ENCODE results near the gene SLC22A5.

The SLC22A5 gene

DNA sequence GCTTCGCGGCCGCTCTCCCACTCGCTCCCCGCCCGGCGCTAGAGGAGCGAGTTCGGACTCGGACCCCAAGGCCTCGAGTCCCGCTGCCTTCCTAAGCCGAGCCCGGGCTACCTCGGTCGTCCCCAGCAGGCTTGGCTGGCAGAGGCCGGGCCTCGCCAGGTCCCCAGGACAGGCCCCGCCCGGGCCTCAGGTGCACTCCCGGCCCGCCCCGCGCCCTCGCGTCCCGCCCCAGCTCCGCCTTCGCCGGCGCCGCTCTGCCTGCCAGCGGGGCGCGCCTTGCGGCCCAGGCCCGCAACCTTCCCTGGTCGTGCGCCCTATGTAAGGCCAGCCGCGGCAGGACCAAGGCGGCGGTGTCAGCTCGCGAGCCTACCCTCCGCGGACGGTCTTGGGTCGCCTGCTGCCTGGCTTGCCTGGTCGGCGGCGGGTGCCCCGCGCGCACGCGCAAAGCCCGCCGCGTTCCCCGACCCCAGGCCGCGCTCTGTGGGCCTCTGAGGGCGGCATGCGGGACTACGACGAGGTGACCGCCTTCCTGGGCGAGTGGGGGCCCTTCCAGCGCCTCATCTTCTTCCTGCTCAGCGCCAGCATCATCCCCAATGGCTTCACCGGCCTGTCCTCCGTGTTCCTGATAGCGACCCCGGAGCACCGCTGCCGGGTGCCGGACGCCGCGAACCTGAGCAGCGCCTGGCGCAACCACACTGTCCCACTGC lies at the start of gene SLC22A5:
Gene SLC22A5, plus strand, starts transcription at position 237 of the 707 bp plus-strand sequence. Its CDS starts 263 bp downstream, at position 500.
- DNase-seq = peak in 1 of 2 experiments; percentile 87

DNA sequence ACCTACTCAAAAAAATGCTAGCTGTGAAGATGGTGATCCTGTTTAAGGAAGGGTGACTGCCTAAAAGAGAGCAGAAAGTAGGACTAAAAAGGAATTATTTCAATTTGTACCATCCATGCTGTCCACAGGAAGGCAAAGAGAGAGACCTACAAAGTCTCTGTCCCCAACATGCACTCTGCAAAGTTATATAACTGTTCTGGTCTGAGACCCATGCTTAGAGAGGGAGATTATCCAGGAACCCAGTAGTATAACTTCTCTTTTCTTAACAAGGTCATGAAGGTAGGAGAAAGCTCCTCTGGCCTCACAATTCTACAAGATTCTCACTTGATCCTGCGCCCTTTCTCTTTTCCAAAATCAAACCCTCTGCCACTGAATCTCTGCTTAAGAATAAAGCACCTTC lies 49.5 kb upstream of the SLC22A5 start:
- no peak for DNase-seq

DNA sequence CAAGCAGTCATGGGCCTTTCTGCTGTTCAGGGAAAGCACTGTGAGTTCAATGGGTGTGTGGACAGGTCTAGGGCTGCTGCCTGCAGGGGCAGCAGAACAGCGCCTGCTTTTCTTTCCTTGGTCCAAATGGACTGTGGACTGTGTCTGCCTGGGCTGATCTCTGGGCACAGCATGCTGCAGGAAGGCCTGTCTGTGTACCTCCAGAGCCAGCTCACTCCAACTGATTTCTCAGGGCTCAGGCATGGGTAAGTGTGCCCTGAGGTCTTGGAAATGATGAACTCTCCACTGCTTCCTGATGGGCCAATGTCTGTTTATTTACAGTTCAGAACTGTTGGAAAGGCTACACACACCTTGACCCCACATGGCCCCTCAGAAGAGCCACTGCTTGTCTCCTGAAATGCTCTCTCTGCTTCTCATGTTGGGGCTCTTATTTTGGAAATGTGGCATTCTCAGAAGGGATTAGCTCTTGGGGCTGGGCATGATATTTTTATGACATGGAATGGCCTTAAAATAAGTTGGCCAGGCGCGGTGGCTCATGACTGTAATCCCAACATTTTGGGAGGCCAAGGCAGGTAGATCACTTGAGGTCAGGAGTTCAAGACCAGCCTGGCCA lies 48.3 kb upstream of the SLC22A5 start:
- DNase-seq = no peak

DNA sequence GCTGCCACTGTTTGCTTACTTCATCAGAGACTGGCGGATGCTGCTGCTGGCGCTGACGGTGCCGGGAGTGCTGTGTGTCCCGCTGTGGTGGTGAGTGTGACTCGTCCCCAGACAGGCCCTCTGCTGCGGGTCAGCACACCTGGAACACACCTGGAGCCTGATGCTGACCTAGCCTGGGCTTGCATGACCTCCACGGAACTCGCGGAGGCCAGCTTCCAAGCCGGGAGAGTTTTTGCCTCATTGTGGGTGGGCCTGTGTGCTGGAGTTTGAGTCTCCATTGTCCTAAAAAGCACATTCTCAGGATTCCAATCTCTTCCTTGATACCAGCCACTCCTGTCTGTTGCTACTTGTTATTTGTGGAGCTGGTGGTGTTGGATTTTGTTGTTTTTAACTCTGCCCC lies 47.2 kb upstream of the SLC22A5 start:
- DNase-seq = no peak

DNA sequence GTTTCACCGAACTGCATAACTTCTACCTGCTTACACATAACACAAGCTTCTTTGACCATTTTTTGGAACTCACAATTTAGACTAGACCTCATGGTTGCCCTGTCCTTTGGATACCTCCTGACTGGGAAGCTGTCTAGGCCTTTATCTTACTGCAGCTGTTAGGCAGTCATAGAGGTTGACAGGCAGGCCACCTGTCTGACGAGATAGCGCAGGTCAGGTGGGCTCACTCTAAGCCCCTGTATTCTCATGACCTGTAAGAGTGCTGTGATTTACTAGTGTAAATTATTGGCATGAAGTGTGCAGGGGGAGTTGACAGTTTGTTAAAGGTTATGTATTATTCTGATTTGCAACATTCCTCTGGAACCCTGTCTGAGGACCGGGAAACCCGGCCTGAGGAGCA lies 46.3 kb upstream of the SLC22A5 start:
- no peak for DNase-seq

DNA sequence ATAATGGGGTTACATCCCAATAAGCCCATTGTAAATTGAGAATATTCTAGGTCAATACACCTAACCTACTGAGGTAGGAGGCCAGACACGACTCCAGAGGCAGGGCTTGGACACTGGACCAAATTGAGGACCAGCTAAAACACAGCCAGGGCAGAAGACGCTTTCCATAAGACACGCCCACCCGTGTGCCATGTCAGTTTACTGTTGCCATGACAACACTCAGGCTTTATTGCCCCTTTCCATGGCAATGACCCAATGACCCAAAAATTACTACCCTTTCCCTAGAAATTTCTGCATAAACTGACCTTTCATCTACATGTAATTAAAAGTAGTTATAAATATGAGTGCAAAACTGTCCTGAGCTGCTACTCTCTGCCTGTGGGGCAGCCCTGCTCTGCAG lies 43.8 kb upstream of the SLC22A5 start:
- DNase-seq = no peak

DNA sequence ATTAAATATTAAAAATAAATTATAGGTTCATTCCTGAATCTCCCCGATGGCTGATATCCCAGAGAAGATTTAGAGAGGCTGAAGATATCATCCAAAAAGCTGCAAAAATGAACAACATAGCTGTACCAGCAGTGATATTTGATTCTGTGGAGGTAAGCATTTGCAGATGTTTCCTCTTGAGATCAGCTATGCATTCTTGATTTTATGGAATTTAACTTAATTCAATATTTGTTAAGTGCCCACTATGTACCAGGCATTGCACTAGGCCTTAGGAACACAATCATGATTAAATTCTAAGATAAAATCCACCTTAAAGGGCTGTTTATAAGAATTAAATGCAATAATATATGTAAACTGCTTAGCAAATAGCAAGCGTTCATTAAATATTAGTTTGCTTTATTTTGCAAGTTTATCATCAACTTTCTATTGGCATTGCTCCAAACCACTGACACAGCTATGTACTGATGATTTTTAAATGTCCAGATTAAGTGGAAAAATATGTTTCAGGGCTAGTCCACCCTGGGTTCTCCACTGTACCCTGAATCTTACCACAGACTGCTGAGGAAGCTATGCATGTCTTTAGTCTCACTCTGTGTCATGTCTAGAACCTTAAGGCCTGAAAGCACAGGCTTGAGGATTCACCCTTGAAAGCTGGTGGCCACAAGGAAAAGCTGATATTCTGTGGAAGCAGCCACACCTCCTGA lies 42.1 kb upstream of the SLC22A5 start:
- DNase-seq = no peak

DNA sequence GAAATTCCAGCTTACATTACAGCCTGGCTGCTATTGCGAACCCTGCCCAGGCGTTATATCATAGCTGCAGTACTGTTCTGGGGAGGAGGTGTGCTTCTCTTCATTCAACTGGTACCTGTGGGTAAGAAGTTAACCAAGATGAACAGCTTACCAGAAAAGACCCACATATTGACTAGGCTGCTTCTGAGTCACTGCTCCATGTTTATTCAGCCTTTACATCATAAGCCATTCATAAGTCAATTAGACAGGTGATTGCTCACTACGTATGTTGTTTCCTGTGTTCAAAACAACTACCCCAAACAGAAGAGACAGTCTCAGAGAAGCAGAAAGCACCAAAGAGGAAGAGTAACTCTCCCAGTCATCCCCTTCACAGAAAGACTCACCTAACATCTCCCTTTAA lies 34.7 kb upstream of the SLC22A5 start:
- DNase-seq = no peak

DNA sequence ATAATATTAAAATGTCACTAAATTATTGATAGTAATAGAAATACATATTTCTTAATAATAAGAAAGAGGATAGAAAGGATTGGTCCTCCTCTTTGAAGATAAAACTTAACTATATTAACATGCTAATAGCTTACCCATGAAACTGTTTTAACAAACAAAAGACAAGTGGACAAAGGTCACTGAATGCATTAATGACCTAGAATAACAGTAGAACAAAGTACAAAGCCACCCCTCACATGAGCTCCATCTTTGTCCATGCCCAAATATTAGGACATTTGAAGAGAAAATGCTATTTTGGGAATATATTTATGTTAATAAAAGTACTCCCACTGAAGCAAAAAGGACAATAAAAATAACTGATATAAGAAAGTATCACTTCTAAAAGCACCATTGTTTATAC lies 34.1 kb upstream of the SLC22A5 start:
- DNase-seq = no peak

DNA sequence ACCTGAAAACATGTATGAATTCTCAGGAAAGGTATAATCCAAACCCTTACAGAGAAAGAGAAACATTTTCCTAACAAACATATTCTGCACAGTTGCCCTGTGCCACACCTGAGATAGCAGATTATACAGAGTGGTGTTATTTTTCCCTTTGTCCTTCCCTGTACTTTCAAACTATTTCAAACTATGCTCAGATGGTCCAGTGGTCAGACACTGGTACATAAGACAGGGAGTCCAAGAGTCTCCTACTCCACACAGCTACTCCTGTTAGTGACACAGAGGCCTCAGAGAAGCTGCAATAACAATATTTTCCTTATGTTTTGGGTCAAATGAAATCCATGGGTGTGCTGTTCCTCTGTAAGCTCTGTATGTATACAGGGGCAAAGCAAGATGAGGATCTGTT lies 30.0 kb upstream of the SLC22A5 start:
- no peak for DNase-seq

DNA sequence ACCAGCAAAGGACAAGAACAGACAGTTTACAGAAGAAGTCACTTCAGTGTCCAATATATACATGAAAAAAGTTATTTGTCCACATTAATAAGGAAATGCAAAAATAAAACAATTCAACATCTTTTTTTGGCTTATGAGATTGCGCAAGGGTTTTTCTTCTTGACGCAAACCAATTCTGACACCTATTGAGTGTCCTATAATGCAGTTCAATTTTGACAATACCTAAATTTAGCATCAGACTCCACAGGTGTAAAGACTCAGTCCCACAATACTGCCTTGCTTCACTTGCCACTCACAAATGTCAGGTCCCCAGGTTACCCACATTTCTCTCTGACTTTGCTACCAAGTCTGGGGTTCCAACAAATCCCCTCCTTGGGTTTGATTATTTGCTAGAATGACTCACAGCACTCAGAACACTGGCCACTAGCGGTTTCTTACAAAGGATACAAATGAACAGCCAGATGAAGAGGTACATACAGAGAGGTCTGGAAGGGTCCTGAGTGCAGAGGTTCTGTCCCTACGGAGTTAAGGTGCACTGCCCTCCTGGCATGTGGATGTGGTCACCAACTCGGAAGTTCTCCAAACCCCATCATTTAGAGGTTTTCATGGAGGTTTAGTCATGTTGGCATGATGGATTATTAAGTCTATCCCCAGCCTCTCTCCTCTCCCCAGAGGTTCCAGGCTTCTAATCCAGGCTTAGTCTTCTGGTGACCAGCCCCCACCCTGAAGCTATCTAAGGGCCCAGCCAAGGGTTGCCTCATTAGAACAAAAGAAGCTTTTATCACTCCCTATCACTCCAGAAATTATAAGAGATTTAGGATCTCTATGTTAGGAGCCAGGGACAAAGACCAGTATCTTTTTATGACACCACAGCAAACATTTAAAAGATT lies 27.0 kb upstream of the SLC22A5 start:
- no peak for DNase-seq

DNA sequence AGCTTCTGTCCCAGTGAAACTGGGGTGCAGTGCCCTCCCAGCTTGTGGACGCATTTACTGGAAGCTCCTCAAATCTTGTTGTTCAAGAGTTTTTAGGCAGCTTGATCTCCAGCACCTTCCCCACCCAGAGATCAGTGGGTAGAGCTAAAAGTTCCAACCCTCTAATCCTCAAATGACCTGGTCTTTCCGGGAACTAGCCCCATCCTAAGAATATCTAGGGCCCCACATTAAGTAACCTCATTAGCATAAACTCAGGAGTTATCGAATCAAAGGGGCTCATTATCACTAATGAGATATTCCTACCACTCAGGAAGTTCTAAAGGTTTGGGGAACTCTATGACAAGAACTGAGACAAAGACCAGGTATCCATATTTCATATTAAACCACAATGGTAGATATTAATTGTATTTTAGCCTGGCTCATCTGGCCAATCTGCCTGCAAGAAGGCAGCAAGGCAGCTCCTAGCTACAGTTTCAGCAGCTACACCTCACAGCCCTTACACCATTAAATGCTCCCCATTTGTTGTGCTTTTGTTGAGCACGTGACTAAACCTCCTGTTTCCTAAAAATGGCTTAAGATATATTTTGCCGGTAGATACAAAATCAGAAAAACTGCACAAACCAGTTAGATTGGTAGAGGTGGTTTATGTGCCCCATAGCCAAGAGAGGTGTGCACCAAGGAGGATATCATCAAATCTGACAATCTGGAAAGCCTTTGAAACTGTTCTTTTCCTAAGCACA lies 24.6 kb upstream of the SLC22A5 start:
- DNase-seq = no peak

DNA sequence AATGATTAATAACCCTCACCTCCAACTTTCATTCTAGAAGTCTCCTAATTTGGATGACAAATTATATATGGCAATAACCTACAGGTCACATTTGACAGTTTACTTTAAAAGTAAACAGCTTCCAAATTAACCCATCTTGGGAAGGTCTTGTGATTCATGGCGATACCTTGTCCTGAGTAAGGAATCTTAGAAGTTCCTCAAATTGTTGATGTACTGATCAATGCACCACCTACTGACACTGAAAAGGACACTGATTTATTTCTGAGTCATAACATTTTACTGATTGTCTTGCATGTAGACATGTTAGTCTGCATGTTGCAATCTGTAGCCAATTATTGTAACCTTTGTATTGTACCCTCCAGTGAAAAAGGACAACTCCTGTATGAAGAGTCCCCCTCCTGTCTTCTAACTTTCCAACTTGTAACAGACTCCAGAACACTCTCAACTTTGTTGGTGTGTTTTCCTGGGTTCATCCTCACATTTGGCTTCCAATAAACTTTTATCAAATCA lies 16.0 kb upstream of the SLC22A5 start:
- no peak for DNase-seq

DNA sequence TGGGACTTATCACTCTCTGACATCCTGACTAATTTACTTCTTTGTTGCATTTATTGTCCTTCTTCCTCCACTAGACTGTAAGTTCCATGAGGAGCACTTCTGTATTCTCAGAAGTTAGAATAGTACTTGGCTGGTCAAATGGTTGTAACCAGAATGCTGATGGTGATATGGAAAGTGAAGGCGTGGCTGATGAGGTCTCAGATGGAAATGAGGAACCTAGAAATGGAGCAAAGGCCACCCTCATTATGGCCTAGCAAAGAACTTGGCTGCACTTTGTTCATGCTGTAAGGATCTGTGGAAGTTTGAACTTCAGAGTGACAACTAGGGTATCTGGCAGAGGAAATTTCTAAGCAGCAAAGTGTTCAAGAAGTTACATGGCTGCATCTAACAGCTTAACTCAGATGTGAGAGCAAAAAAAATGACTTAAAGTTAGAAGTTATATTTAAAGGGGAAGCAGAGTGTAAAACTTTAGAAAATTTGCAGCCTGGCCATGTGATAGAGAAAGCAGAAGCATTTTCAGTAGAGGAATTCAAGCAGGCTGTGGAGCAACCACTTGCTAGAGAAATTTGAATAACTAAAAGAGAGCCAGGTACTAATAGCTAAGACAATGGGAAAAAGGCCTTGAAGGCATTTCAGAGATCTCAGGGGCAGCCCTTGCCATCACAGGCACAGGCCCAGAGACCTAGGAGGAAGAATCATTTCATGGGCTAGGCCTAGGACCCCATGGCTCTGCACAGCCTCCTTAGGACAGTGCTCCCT lies 14.9 kb upstream of the SLC22A5 start:
- no peak for DNase-seq

DNA sequence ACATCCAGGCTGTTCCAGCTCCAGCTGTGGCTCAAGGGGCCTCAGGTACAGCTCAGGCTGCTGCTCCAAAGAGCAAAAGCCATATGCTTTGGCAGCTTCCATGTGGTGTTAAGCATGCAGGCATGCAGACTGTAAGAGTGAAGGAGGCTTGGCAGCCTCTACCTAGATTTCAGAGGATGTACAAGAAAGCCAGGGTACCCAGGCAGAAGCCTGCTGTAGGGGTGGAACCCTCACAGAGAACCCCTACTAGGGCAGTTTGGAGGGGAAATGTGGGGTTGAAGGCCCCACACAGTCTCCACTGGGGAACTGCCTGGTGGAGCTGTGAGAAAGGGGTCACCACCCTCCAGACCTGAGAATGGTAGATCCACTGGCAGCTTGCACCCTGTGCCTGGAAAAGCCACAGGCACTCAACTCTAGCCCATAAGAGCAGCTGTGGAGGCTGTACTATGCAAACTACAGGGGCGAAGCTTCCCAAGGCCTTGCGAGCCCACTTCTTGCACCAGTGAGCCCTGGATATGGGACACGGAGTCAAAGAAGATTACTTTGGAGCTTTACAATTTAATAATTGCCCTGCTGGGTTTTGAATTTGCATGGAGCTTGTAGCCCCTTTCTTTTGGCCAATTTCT lies 14.3 kb upstream of the SLC22A5 start:
- no peak for DNase-seq

DNA sequence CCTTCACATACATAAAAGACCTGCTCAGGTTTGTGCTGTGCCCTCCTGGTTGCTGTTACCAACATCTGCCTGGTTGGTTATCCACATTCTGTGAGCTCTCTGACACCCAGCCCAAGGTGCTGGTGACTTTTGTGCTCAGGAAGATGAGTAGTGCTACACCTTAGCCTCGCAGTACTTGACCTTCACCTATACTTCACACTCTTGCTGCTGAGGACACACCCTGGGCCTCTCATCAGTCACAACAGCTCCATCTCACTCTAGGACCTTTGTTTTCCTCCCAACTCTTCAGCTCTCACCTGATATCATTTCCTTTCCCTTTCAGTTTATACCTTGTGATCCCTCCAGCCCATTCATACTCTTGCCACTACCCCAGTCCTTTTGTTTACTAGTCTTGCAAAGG lies 10.7 kb upstream of the SLC22A5 start:
- no peak for DNase-seq

DNA sequence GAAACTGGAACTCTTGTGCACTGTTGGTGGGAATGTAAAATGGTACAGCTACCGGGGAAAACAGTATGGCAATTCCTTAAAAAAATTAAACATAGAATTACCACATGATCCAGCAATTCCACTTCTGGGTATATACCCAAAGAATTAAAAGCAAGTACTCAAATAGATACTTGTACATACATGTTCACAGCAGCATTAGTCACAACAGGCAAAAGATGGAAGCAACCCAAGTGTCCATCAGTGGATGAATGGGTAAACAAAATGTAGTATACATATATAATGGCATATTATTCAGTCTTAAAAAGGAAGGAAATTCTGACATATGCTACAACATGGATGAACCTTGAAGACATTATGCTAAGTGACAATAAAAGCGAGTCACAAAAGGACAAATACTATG lies 7.4 kb upstream of the SLC22A5 start:
- no peak for DNase-seq

DNA sequence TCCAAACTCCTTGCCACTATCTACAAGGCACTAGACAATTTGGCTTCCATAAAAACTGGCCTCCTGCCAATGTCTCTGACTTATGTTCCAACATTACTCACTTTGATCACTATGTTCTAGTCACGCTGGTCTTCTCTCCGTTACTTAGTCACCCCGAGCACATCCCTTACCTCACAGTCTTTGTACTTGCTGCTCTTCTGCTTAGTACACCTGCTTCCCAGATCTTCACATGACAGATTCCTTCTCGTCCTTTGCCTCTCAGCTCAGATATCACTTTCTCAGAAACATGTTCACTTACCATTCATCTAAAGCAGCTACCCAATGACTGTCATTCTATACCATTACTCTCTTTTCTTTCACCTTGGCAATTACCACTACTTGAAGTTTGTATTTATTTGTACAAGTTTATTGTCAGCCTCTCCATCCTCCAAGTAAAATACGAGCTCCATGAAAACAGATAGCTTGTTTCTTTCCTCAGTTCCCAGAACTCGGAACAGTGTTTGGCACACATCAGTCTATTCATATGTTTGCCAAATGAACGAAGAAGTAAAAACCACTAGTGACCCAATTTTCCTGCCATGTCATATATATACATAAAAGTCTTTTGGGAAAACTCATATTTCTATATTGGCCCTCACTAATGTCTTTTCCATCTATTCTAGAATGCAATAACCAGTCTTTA lies 5.9 kb upstream of the SLC22A5 start:
- no peak for DNase-seq

DNA sequence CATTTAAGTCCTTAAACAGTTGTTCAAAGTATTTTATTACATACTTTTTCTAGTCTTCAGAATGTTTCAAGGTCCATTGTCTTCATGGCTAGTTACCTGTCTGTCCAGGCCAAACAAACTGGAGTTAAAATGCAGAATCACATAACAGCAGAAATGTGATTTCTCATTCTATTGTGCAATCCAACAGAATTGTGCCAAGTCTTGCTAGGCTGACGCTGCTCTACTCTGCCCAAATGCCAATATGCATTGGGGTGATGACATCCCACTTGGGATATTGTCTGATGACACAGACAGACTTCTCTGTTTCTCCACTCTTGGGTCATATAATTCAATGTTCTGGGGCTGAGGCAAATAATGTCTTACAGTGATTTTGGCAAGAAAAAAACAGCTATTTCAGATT lies 5.2 kb upstream of the SLC22A5 start:
- no peak for DNase-seq

DNA sequence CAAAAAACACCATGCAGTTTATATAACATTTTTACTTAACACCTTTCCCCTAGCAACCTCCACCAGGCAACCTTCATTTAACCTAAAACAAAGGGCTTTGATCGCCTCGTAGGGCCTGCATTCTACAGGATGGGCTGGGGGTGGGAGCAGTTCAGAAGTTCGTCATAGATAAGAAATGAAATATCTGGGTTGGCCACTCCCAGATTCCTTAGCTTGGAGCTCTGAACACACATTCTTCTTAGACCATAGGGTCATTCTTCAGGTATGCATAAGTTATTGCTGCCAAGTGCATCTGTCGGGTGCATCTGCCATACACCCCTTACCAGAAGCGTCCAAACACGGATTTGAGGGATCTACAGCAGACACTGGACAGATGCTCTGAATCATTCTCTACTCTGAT lies 4.3 kb upstream of the SLC22A5 start:
- DNase-seq = no peak

Data from NCI-H526 (cell line).